ENCODE measurements around the gene FLNC. TPM values are rescaled to one million over a fixed set of nuclear protein-coding genes. Genes with fewer than 3 reads are reported as not detected.

The FLNC gene
- total and polyA plus RNA-seq, 2 of the 13 experiments (the other 11 are each of a cell fraction or from before 2014, with no cell fraction given), result 0.02 TPM; not detected in 1

GRCh38 chr7:128892521-128893250, 62.5 kb downstream of the FLNC start (continued):
- no peak for TF ChIP-seq ZBTB40 (IDR thresholded peaks at IDR 0.05)
- TF ChIP-seq ZBTB40 (CRISPR knock-in tag; IDR thresholded peaks at IDR 0.05), result no peak
- TF ChIP-seq ZFP62 (CRISPR knock-in tag; IDR thresholded peaks at IDR 0.05), result no peak
- no peak for TF ChIP-seq ZNF747 (CRISPR knock-in tag; IDR thresholded peaks at IDR 0.05; ENCODE audit: borderline replicate concordance)
- no peak for TF ChIP-seq ZNF280D (CRISPR knock-in tag; IDR thresholded peaks at IDR 0.05)
- TF ChIP-seq MXD4 (CRISPR knock-in tag; IDR thresholded peaks at IDR 0.05), result no peak
- no peak for TF ChIP-seq ZNF776 (CRISPR knock-in tag; IDR thresholded peaks at IDR 0.05)
- TF ChIP-seq, protein P1, sequence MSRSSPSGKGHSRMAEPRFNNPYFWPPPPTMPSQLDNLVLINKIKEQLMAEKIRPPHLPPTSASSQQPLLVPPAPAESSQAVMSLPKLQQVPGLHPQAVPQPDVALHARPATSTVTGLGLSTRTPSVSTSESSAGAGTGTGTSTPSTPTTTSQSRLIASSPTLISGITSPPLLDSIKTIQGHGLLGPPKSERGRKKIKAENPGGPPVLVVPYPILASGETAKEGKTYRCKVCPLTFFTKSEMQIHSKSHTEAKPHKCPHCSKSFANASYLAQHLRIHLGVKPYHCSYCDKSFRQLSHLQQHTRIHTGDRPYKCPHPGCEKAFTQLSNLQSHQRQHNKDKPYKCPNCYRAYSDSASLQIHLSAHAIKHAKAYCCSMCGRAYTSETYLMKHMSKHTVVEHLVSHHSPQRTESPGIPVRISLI (CRISPR knock-in tag; IDR thresholded peaks at IDR 0.05; ENCODE audit: borderline replicate concordance), result no peak
- no peak for TF ChIP-seq CHD2 (IDR thresholded peaks at IDR 0.05; ENCODE audit: low read depth, low read length)
- no peak for TF ChIP-seq SMAD9 (CRISPR knock-in tag; IDR thresholded peaks at IDR 0.05)
- no peak for TF ChIP-seq NFATC3 (CRISPR knock-in tag; IDR thresholded peaks at IDR 0.05)
- TF ChIP-seq TOE1 (CRISPR knock-in tag; IDR thresholded peaks at IDR 0.05), result no peak
- TF ChIP-seq MXD3 (CRISPR knock-in tag; IDR thresholded peaks at IDR 0.05), result no peak
- TF ChIP-seq TRIM24 (CRISPR knock-in tag; IDR thresholded peaks at IDR 0.05), result no peak
- TF ChIP-seq HNRNPL (IDR thresholded peaks at IDR 0.05; ENCODE audit: low read depth, low read length), result no peak
